GM18505 (cell line): ENCODE results near the gene PGAM5.
"Not testable (repeated sequence)": the region's sequence is repeated elsewhere in the genome, so short reads cannot be mapped to it uniquely, and the experiment has no call there.

Experiments
- ATAC-seq: cut with Tn5 transposase; IDR thresholded peaks from one replicate; pipeline ENCODE4 v1.9.1; 2021; ENCODE audit not compliant: unreplicated experiment
- POLR2A ChIP-seq: IDR thresholded peaks from 4 replicates; pipeline ENCODE4 v1.6.1; 2011; ENCODE audit warnings: borderline replicate concordance; ENCODE audit not compliant: insufficient read depth, insufficient read length; ENCODE audit errors: extremely low read depth

PGAM5 gene

DNA sequence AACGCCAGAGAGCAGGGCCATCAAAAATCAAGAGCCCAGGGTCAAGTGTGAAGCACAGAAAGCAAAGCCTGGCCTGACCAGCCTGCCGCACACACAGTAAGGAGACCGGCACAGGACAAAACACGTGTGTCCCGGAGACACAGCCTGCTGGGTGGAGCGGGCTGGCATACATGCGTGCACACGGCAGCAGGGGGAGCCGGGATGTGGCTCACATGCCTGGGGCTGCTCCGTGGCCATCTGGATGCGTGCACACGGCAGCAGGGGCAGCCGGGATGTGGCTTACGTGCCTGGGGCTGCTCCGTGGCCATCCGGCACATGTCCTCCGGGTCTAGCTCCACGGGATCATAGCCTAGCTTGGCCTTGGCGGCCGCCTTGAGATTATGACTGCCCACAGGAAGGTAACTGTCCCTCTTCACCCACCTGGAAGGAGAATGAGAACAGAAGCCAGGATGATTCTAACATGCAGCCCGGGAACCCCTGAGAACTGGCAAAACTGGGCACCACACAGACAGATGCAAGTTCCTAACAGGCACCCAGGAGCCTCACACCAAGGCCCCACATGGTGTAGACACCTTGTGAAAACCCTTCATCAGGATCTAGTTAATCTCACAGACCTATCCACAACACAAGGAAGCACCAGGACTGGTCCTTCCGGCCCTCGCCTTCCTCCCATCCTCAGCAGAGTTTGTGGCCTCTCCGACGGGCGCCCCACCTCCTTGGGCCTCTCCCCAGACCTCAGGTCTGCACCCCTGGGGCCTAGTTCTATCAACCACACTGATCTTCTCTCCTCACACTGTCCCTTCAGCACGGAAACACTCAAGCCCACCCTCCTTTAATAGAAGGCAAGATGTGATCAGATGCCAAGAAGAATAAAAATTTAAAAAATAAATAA lies 37.1 kb upstream of the PGAM5 start:
- TF ChIP-seq POLR2A = no peak
- ATAC-seq = no peak

- no peak for ATAC-seq
- TF ChIP-seq POLR2A = no peak
These were observed 36.1 kb upstream of the PGAM5 start for GRCh38 chr12:132674561-132674960.

DNA sequence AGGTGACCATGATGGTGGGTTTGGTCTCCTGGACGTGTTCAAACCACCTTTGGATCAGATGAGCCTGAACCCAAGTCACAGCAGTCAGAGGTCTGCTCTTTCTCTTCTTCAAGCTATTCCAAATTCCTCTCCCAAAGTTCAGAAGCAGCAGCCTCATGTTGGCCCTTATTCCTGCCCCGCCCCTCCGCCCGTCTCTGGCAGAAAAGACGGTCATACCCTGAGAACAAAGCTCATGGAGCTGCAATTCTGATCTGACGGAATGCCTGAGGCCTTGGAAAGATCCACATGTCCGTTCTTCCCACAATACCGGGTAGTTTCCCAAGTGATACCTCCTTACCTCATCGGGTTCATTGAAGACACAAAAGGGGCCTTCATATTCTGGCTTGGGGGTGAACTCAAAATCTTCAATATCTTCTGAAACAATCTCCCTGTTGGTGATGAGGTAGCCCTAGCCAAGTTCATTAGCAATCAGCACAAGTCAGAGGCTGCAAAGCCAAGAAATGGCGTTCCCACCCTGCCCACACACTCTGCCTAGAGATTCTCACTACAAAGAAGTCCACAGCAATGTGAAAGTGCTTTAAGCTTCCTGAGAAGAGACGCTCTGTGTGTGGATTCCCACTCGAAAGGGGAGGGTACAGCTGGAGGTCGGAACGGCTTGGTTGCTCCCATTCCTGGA lies 34.7 kb upstream of the PGAM5 start:
- ATAC-seq = no peak
- TF ChIP-seq POLR2A = no peak

DNA sequence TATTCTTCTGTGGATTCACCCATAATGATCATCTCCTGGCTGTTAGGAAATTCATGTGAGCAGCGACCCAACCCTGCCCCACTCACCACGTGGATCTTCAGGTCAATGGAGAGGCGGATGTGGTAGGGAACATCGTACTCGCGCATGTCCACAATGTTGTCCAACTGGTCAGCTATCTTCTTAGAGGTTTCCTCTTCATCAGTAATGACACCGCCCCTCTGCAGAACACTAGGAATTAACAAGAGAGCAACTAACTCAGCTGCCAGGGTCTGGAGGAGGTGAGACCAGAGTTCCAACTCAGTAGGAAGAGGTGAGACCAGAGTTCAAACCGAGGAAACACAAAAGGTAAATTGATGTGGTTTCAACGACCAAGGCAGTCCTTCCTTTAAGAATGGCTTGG lies 33.1 kb upstream of the PGAM5 start:
- no peak for TF ChIP-seq POLR2A
- ATAC-seq = no peak

GRCh38 chr12:132685400-132685799 lies 25.2 kb upstream of the PGAM5 start:
- ATAC-seq = no peak
- TF ChIP-seq POLR2A = no peak

DNA sequence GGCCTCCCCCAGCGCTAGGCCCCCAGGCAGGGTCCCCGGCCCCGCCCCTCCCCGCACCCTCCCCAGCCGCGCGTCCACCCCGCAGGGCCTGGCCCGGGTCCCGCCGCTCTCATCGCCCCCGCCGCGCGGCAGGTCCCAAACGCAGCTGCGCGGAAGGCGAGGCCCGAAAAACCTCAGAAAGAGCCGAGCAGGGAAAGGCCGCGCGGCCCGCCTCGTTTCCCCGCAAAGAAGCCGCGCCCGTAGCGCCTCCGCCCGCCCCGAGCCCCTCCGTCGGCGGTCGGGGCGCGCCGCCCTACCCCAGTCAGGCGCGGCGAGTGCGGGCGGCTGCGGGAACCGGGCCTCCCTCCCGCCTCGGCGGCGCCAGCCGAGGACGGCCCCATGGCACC lies 23.8 kb upstream of the PGAM5 start:
- ATAC-seq = peak; percentile 48
- no peak for TF ChIP-seq POLR2A

GRCh38 chr12:132687211-132688164 lies 23.2 kb upstream of the PGAM5 start, which contains the start of the genes POLE and PXMP2:
Gene POLE (minus strand): TSS chr12:132687342. CDS start chr12:132687315, 27 bp downstream.
Gene PXMP2 (plus strand): TSS chr12:132687587. CDS start chr12:132687671, 84 bp downstream.
- ATAC-seq = peak; percentile 91
- peak; percentile 67 for TF ChIP-seq POLR2A

- no peak for TF ChIP-seq POLR2A
- ATAC-seq = no peak
These were observed 21.4 kb upstream of the PGAM5 start for GRCh38 chr12:132689227-132689626.

DNA sequence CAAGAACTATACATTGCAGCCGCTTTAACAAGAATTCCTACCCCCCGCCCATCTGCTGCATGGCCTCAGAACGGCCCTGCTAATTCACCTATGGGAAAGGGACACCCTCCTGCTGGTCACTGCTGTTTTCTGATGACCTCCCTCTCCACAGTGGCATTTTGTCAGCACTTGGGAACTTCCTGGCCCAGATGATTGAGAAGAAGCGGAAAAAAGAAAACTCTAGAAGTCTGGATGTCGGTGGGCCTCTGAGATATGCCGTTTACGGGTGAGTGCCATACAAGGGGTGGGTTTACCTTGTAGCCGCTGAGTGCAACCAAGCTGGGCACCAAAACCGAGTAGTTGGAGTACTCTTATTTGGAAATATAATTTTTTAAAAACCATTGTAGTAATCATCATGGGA lies 20.5 kb upstream of the PGAM5 start:
- no peak for TF ChIP-seq POLR2A
- no peak for ATAC-seq

DNA sequence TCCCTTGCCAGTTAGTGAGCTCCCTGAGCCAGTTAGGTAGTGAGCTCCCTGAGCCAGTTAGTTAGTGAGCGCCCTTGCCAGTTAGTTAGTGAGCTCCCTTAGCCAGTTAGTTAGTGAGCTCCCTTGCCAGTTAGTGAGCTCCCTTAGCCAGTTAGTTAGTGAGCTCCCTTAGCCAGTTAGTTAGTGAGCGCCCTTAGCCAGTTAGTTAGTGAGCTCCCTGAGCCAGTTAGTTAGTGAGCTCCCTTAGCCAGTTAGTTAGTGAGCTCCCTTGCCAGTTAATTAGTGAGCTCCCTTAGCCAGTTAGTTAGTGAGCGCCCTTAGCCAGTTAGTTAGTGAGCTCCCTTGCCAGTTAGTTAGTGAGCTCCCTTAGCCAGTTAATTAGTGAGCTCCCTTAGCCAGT lies 18.6 kb upstream of the PGAM5 start:
- not testable (repeated sequence) for ATAC-seq

- not testable (repeated sequence) for ATAC-seq
These were observed 15.8 kb upstream of the PGAM5 start for GRCh38 chr12:132694888-132695287.

- ATAC-seq = no peak
- no peak for TF ChIP-seq POLR2A
These were observed 15.2 kb upstream of the PGAM5 start for GRCh38 chr12:132695431-132695830.

GRCh38 chr12:132698341-132698740 lies 12.3 kb upstream of the PGAM5 start:
- TF ChIP-seq POLR2A = no peak
- ATAC-seq = no peak
